Esophagus squamous epithelium (tissue), 5 donors: ENCODE results near the gene TNFAIP3. TPM values are rescaled to one million over a fixed set of nuclear protein-coding genes. Genes with fewer than 3 reads are reported as not detected.
A peak's percentile ranks its signal among the peaks of the same experiment; 100 is the strongest.

ENCODE experiments used
- DNase-seq: peaks from one replicate; lab custom pipeline; 2025; lab: John Stamatoyannopoulos, UW
- H3K27ac ChIP-seq, 4 donors: fragments of 200-600 bp; sonication (generic); one replicate each; pipeline ENCODE4 v1.5.1; 2016 to 2019; ENCODE audit warnings: mild to moderate bottlenecking in 1 of 4
- H3K27me3 ChIP-seq, 4 donors: fragments of 200-600 bp; sonication (generic); 1 replicate in 3 of 4; 2 replicates in 1 of 4; pipeline versions ENCODE4 v1.5.1 to v1.6.0; 2017 to 2021; ENCODE audit warnings: antibody characterized with exemption in 1 of 4
- H3K36me3 ChIP-seq, 3 donors: fragments of 200-600 bp; sonication (generic); one replicate each; pipeline ENCODE4 v1.5.1; 2016 to 2019
- H3K4me1 ChIP-seq, 3 donors: fragments of 200-600 bp; sonication (generic); one replicate each; pipeline ENCODE4 v1.5.1; 2017 to 2019
- H3K4me3 ChIP-seq, 4 donors: fragments of 200-600 bp; sonication (generic); 1 replicate in 3 of 4; 2 replicates in 1 of 4; pipeline ENCODE4 v1.5.1; 2016 to 2019; ENCODE audit warnings: mild to moderate bottlenecking in 2 of 4, moderate library complexity in 1 of 4
- H3K9me3 ChIP-seq, 3 donors: fragments of 200-600 bp; sonication (generic); one replicate each; pipeline ENCODE4 v1.5.1; 2016 to 2019
- CTCF ChIP-seq, 6 experiments: fragments of 450-650 bp in 4 of 6; fragments of 200-600 bp in 2 of 6; sonication (generic) in 2 of 6; IDR thresholded peaks; one replicate each; pipeline ENCODE4 v1.5.1; 2016 to 2019; ENCODE audit warnings: antibody characterized with exemption in 6 of 6, mild to moderate bottlenecking in 4 of 6, moderate library complexity in 4 of 6
- POLR2A ChIP-seq, 4 donors: fragments of 450-650 bp; IDR thresholded peaks; one replicate each; pipeline ENCODE4 v1.6.1; 2017; ENCODE audit warnings: antibody characterized with exemption in 4 of 4, mild to moderate bottlenecking in 4 of 4, moderate library complexity in 3 of 4
- whole genome bisulfite sequencing, 2 donors: methylation state at CpG; one replicate each; pipeline ENCODE4 v1.1.5; 2018; 5-methylcytosine and 5-hydroxymethylcytosine counted together
- intact Hi-C: fragments of 100-400 bp; cut with DNase I; formaldehyde crosslinking; loops from one replicate; pipeline ENCODE4 v1.15.0; 2022
- total RNA-seq, 4 donors: library from RNA; depleted of rRNA; stranded (reverse); fragments of >200 nt; gene quantifications; one replicate each; pipeline ENCODE4 v1.1.0, GENCODE V29; 2016
- donor health status: DM: yes; HTN: yes; CAD: no.

TNFAIP3 gene
- total RNA-seq, 4 donors from 2014 or later: 4.2 to 21.7 (median 7.7) TPM

GRCh38 chr6:137879299-137879698 is 12.2 kb downstream of the TNFAIP3 start:
- intact Hi-C loops: loop anchor here (10.0 kb wide), 1 partner anchor 66 kb away; no protein-coding TSS in a partner anchor
- Histone ChIP-seq H3K27ac (peak overlapping the region in 2 of 4 donors; percentile 44 to 66), H3K9me3 (no peaks in the 10 kb centered on the region), H3K4me1 (peaks cover 0 to 37% (median 14%) of the 10 kb centered on the region in 3 donors), H3K27me3 (no peaks in the 10 kb centered on the region), H3K36me3 (peaks cover 37 to 91% (median 45%) of the 10 kb centered on the region in 3 donors), H3K4me3 (no peak overlapping the region)
- WGBS, 2 donors: 86 to 91% methylated on average over 4 to 7 of the region's 7 CpGs
- no peak for TF ChIP-seq POLR2A (IDR thresholded peaks at IDR 0.05)
- no peak for TF ChIP-seq CTCF (IDR thresholded peaks at IDR 0.05)
- DNase-seq: no peak

GRCh38 chr6:137879885-137880745 is 13.1 kb downstream of the TNFAIP3 start:
- H3K9me3 ChIP-seq: no peaks in the 10 kb centered on the region
- no peak for TF ChIP-seq POLR2A (IDR thresholded peaks at IDR 0.05)
- TF ChIP-seq CTCF (IDR thresholded peaks at IDR 0.05): no peak
- no peaks in the 10 kb centered on the region for H3K27me3 ChIP-seq
- 85 to 91% methylated on average over 10 to 13 of the region's 13 CpGs for WGBS, 2 donors
- H3K4me3 ChIP-seq: no peak overlapping the region
- intact Hi-C loops: loop anchor here (10.0 kb wide), 1 partner anchor 65 kb away; no protein-coding TSS in a partner anchor
- H3K27ac ChIP-seq: peak overlapping the region in 1 of 4 donors; percentile 44
- no peak for DNase-seq
- peaks cover 37 to 83% (median 45%) of the 10 kb centered on the region in 3 donors for H3K36me3 ChIP-seq
- H3K4me1 ChIP-seq: peaks cover 0 to 29% (median 11%) of the 10 kb centered on the region in 3 donors

- DNase-seq: no peak
- Histone ChIP-seq H3K27me3 (no peaks in the 10 kb centered on the region), H3K36me3 (peaks cover 31 to 75% (median 41%) of the 10 kb centered on the region in 3 donors), H3K27ac (no peak overlapping the region), H3K9me3 (no peaks in the 10 kb centered on the region), H3K4me1 (peaks cover 0 to 23% (median 11%) of the 10 kb centered on the region in 3 donors), H3K4me3 (no peak overlapping the region)
- intact Hi-C loops: no loop called here
- TF ChIP-seq POLR2A (IDR thresholded peaks at IDR 0.05) (no peak), CTCF (IDR thresholded peaks at IDR 0.05) (no peak)
- 84 to 93% methylated on average over 9 to 14 of the region's 21 CpGs for WGBS, 2 donors
Observed at GRCh38 chr6:137880746-137881521, 13.9 kb downstream of the TNFAIP3 start.

GRCh38 chr6:137881522-137881886 is 14.4 kb downstream of the TNFAIP3 start:
- no peaks in the 10 kb centered on the region for H3K9me3 ChIP-seq
- peaks cover 27 to 69% (median 36%) of the 10 kb centered on the region in 3 donors for H3K36me3 ChIP-seq
- TF ChIP-seq POLR2A (IDR thresholded peaks at IDR 0.05): no peak
- no peak for TF ChIP-seq CTCF (IDR thresholded peaks at IDR 0.05)
- peaks cover 0 to 23% (median 11%) of the 10 kb centered on the region in 3 donors for H3K4me1 ChIP-seq
- no peak overlapping the region for H3K27ac ChIP-seq
- no peak for DNase-seq
- H3K27me3 ChIP-seq: no peaks in the 10 kb centered on the region
- intact Hi-C loops: no loop called here
- 83 to 88% methylated on average over 8 to 9 of the region's 9 CpGs for WGBS, 2 donors
- H3K4me3 ChIP-seq: no peak overlapping the region
